GM12891 (cell line): Measurements from ENCODE around the gene FOSL2.

Source experiments
- POLR2A ChIP-seq: IDR thresholded peaks from 2 replicates; pipeline ENCODE4 v1.6.1; 2011; ENCODE audit warnings: low read depth, low read length, control low read depth
- POLR2AphosphoS5 ChIP-seq: IDR thresholded peaks from 2 replicates; pipeline ENCODE4 v1.6.1; 2011; ENCODE audit warnings: low read depth, low read length, control low read depth
- SPI1 ChIP-seq: IDR thresholded peaks from 2 replicates; pipeline ENCODE4 v1.6.1; 2011; ENCODE audit warnings: low read depth, low read length, control low read depth
- TAF1 ChIP-seq: IDR thresholded peaks from 2 replicates; pipeline ENCODE4 v1.6.1; 2011; ENCODE audit warnings: low read depth, low read length, control low read depth

- no peak for TF ChIP-seq POLR2AphosphoS5
- no peak for TF ChIP-seq POLR2A
- TF ChIP-seq TAF1, result no peak
- no peak for TF ChIP-seq SPI1
Measured at GRCh38 chr2:28438532-28439063, 45.9 kb downstream of the FOSL2 start.
